HCT116 (cell line): ENCODE measurements around the gene DCST2. TPM values are rescaled to one million over a fixed set of nuclear protein-coding genes. Genes with fewer than 3 reads are reported as not detected.

Experiments used
- ATAC-seq: fragments of 200-7000 bp; cut with Tn5 transposase; 2 replicates; pipeline ENCODE4 v1.9.1; 2020; ENCODE audit warnings: mild to moderate bottlenecking, moderate library complexity
- BruUV-seq: library from RNA; stranded (reverse); fragments of 400-500 nt; replicated peaks from 2 replicates; lab custom pipeline; 2021; lab: Mats Ljungman, UMichigan
- CTCF ChIA-PET: fragments of 300-600 bp; sonication (Branson Sonifier 250); formaldehyde crosslinking; loops from one replicate; lab custom pipeline; 2021; ENCODE audit warnings: antibody characterized with exemption; lab: Charles Lee
- POLR2A ChIA-PET: fragments of 300-600, 350-600 bp; sonication (Branson Sonifier 250); formaldehyde crosslinking; loops from one replicate; lab custom pipeline; 2021; ENCODE audit warnings: antibody characterized with exemption; lab: Charles Lee
- RAD21 ChIA-PET, 2 experiments: fragments of 300-600 bp; sonication (Branson Sonifier 250); formaldehyde crosslinking; loops; one replicate each; lab custom pipeline; 2023; ENCODE audit warnings: low total read pairs in 2 of 2; ENCODE audit not compliant: uncharacterized antibody in 2 of 2, unreplicated experiment in 2 of 2, low non-redundant PET in 1 of 2; lab: Charles Lee
- DNase-seq: peaks from one replicate; pipeline ENCODE4 v3.0.0-alpha.2; 2010; ENCODE audit warnings: low read depth, low spot score
- H2AFZ ChIP-seq: fragments of 200-600 bp; shearing (Covaris generic), sonication (generic); 2 replicates; pipeline ENCODE4 v1.6.1; 2017; ENCODE audit warnings: low read depth, mixed run types, mixed read lengths, antibody characterized with exemption, low read length; ENCODE audit not compliant: poor library complexity, severe bottlenecking
- H3K27ac ChIP-seq: 2 replicates; pipeline ENCODE4 v1.5.1; 2012; ENCODE audit warnings: low read depth, low read length
- H3K27me3 ChIP-seq: fragments of 200-600 bp; sonication (generic); 2 replicates; pipeline ENCODE4 v1.6.1; 2016; ENCODE audit warnings: mixed run types, low read length, mixed read lengths; ENCODE audit not compliant: insufficient read depth
- H3K36me3 ChIP-seq, 2 experiments: fragments of 200-500 bp in 1 of 2; fragments of 200-600 bp in 1 of 2; sonication (Bioruptor generic) in 1 of 2; sonication (generic) in 1 of 2; 2 replicates each; pipeline versions ENCODE4 v1.5.1 to v1.6.1; 2014 to 2016; ENCODE audit warnings: low read length in 2 of 2, inconsistent platforms in 1 of 2, mixed read lengths in 1 of 2, mixed run types in 1 of 2; ENCODE audit not compliant: insufficient read depth in 2 of 2, control insufficient read depth in 1 of 2
- H3K4me1 ChIP-seq, 2 experiments: fragments of 200-600 bp in 1 of 2; sonication (generic) in 1 of 2; 2 replicates each; pipeline versions ENCODE4 v1.5.1 to v1.6.1; 2012 to 2017; ENCODE audit warnings: low read length in 2 of 2, inconsistent platforms in 1 of 2, mild to moderate bottlenecking in 1 of 2, mixed read lengths in 1 of 2, mixed run types in 1 of 2, moderate library complexity in 1 of 2; ENCODE audit not compliant: insufficient read depth in 2 of 2, control insufficient read depth in 1 of 2
- H3K4me2 ChIP-seq: fragments of 200-600 bp; sonication (generic); 2 replicates; pipeline ENCODE4 v1.6.1; 2017; ENCODE audit warnings: mixed run types, low read length, mixed read lengths
- H3K4me3 ChIP-seq, 2 experiments: fragments of 200-600 bp in 1 of 2; sonication (generic) in 1 of 2; replicated peaks in 1 of 2; 2 replicates each; pipeline ENCODE4 v1.5.1; 2011 to 2016; ENCODE audit warnings: low read length in 2 of 2, control low read depth in 1 of 2, low read depth in 1 of 2, mild to moderate bottlenecking in 1 of 2, mixed read lengths in 1 of 2, mixed run types in 1 of 2
- H3K79me2 ChIP-seq: fragments of 200-600 bp; sonication (generic); 2 replicates; pipeline ENCODE4 v1.6.1; 2017; ENCODE audit warnings: mild to moderate bottlenecking, mixed run types, low read length, moderate library complexity, mixed read lengths; ENCODE audit not compliant: insufficient read depth
- H3K9ac ChIP-seq: fragments of 200-600 bp; sonication (generic); 2 replicates; pipeline ENCODE4 v1.6.1; 2016; ENCODE audit warnings: low read length, mixed read lengths
- H3K9me2 ChIP-seq: fragments of 200-600 bp; sonication (generic), shearing (Covaris generic); 2 replicates; pipeline ENCODE4 v1.6.1; 2017; ENCODE audit warnings: mixed run types, mild to moderate bottlenecking, moderate library complexity; ENCODE audit not compliant: insufficient read depth
- H3K9me3 ChIP-seq, 2 experiments: fragments of 200-500 bp in 1 of 2; fragments of 200-600 bp in 1 of 2; sonication (Bioruptor generic) in 1 of 2; sonication (generic) in 1 of 2; 2 replicates each; pipeline ENCODE4 v1.6.1; 2014 to 2017; ENCODE audit warnings: low read length in 2 of 2, mixed read lengths in 2 of 2, inconsistent platforms in 1 of 2, low read depth in 1 of 2, mild to moderate bottlenecking in 1 of 2, mixed run types in 1 of 2, moderate library complexity in 1 of 2; ENCODE audit not compliant: control insufficient read depth in 1 of 2, insufficient read depth in 1 of 2
- H4K20me1 ChIP-seq: fragments of 200-600 bp; sonication (generic), shearing (Covaris generic); 2 replicates; pipeline ENCODE4 v1.6.1; 2017; ENCODE audit warnings: mixed run types, mild to moderate bottlenecking, moderate library complexity; ENCODE audit not compliant: insufficient read depth
- CBX3 ChIP-seq: IDR thresholded peaks from 2 replicates; pipeline ENCODE4 v1.6.1; 2012; ENCODE audit warnings: low read depth
- CEBPB ChIP-seq: IDR thresholded peaks from 2 replicates; pipeline ENCODE4 v1.6.1; 2012; ENCODE audit warnings: low read depth
- EGR1 ChIP-seq: IDR thresholded peaks from 2 replicates; pipeline ENCODE4 v1.6.1; 2012; ENCODE audit warnings: low read depth
- POLR2A ChIP-seq: IDR thresholded peaks from 2 replicates; pipeline ENCODE4 v1.7.0; 2011; ENCODE audit warnings: borderline replicate concordance; ENCODE audit not compliant: insufficient read depth, insufficient read length; ENCODE audit errors: extremely low read depth
- RAD21 ChIP-seq: IDR thresholded peaks from 2 replicates; pipeline ENCODE4 v1.6.1; 2012; ENCODE audit warnings: low read depth, mild to moderate bottlenecking
- TCF7L2 ChIP-seq: IDR thresholded peaks from 2 replicates; pipeline ENCODE4 v1.7.0; 2011; ENCODE audit warnings: borderline replicate concordance, inconsistent platforms; ENCODE audit not compliant: insufficient read depth, insufficient read length; ENCODE audit errors: extremely low read depth
- ZFX ChIP-seq: fragments of 450-650 bp; IDR thresholded peaks from 2 replicates; pipeline ENCODE4 v1.6.1; 2017
- intact Hi-C: fragments of 100-400 bp; cut with micrococcal nuclease; formaldehyde crosslinking; loops from 2 replicates; pipeline ENCODE4 v1.10.0; 2022
- total RNA-seq: library from RNA; stranded (reverse); gene quantifications from one replicate; pipeline ENCODE4 v1.2.1, GENCODE V29; 2021; ENCODE audit not compliant: unreplicated experiment
- TF ChIP-seq, protein P1 (sequence below): IDR thresholded peaks from 2 replicates; pipeline ENCODE4 v1.6.1; 2011; ENCODE audit warnings: mild to moderate bottlenecking, low read length, moderate library complexity; ENCODE audit not compliant: insufficient replicate concordance; ENCODE audit errors: extremely low read depth

DCST2 gene
- total RNA-seq, 1 experiment from 2014 or later, result 2.0 TPM

DNA sequence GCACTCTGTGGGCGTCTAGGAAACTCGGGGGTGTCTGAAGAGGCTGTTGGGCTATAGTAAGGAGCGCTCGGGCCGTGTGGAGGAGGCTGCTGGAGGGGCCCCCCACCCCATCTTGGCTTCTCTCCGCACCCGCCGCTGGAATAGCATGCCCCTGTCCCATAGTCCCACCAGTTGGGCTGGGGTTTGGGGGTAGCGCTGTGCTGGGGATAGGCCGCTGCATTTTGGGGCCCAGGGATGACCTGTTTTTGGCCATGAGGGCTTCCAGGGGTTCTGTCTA lies 45.6 kb upstream of the DCST2 start:
- Histone ChIP-seq H3K9ac (peak overlapping the region; percentile 81), H3K4me3 (peak overlapping the region; percentile 73 to 90), H4K20me1 (no peaks in the 10 kb centered on the region), H3K36me3 (no peaks in the 10 kb centered on the region), H2AFZ (peak overlapping the region; percentile 45), H3K27me3 (no peaks in the 10 kb centered on the region), H3K79me2 (no peaks in the 10 kb centered on the region; the same call in 1 of the 2 replicates), H3K27ac (peak overlapping the region; percentile 31; the same call in 1 of the 2 replicates), H3K9me2 (no peaks in the 10 kb centered on the region), H3K9me3 (no peaks in the 10 kb centered on the region), H3K4me2 (peak overlapping the region; percentile 99), H3K4me1 (peaks cover 28 to 58% of the 10 kb centered on the region in 2 experiments)
- DNase-seq (no peak), ATAC-seq (peak; percentile 23)
- ChIA-PET CTCF (interaction anchor here (0.8 to 1.8 kb wide), 7 partner anchors 12 to 94 kb away, joined by 3 to 8 read pairs (median 3); partner anchors contain the start of genes EFNA4 and KRTCAP2), POLR2A (interaction anchor here (0.7 to 1.1 kb wide), 2 partner anchors 11 to 61 kb away, joined by 3 read pairs; partner anchors contain the start of gene DPM3), RAD21 (interaction anchor here (0.7 to 1.5 kb wide), 2 partner anchors 15 to 350 kb away, joined by 3 to 4 read pairs; partner anchors contain the start of gene EFNA4 (in 1 of the 2))
- intact Hi-C loops, result no loop called here
- TF ChIP-seq ZFX, result 0 out of 2 replicates have a peak, but pooled peaks have one; percentile 24
- TF ChIP-seq CEBPB, result no peak
- TF ChIP-seq RAD21, result no peak
- no peak for TF ChIP-seq POLR2A
- TF ChIP-seq CBX3, result no peak
- TF ChIP-seq, protein P1, sequence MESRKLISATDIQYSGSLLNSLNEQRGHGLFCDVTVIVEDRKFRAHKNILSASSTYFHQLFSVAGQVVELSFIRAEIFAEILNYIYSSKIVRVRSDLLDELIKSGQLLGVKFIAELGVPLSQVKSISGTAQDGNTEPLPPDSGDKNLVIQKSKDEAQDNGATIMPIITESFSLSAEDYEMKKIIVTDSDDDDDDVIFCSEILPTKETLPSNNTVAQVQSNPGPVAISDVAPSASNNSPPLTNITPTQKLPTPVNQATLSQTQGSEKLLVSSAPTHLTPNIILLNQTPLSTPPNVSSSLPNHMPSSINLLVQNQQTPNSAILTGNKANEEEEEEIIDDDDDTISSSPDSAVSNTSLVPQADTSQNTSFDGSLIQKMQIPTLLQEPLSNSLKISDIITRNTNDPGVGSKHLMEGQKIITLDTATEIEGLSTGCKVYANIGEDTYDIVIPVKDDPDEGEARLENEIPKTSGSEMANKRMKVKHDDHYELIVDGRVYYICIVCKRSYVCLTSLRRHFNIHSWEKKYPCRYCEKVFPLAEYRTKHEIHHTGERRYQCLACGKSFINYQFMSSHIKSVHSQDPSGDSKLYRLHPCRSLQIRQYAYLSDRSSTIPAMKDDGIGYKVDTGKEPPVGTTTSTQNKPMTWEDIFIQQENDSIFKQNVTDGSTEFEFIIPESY, result no peak
- no peak for TF ChIP-seq EGR1
- no peak for TF ChIP-seq TCF7L2
- BruUV-seq, result no TSS peak
